ENCODE data around the gene HIP1. TPM values are rescaled to one million over a fixed set of nuclear protein-coding genes. Genes with fewer than 3 reads are reported as not detected.
"Not testable (repeated sequence)": the region's sequence is repeated elsewhere in the genome, so short reads cannot be mapped to it uniquely, and the experiment has no call there.

Gene HIP1
- 1 to 10 TPM; 2.1 to 2.3 TPM for total RNA-seq

DNA sequence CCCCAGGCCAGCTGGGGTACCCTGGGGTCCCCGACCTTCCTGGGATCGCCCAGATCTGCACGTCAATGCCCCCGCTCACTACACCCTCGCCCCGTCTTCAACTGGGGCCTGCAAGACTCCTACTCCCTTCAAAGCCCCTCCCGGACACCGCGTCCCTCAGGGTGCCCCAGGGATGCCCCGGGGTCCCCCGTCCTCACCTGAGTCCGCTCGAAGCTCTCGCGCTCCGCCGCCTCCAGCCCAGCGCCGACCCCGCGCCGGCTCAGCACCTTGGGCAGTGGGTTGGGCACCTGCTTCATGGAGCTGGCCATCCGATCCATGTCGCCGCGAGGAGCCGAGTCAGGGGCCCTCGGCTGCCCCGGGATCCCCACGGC is at the start of gene HIP1:
Gene HIP1, minus strand, starts transcription at position 338 of the 371 bp plus-strand sequence. Its CDS starts 21 bp downstream, at position 317.
- Mint-ChIP-seq H3K4me1 (ENCODE audit: low read depth) (peaks cover 14% of the 10 kb centered on the region), H3K9me3 (no peaks in the 10 kb centered on the region), H3K27ac (peak within 1 kb of the TSS; percentile 81), H3K36me3 (ENCODE audit: low read depth) (no peaks in the 10 kb centered on the region), H3K4me3 (peak within 1 kb of the TSS; percentile 92), H3K27me3 (ENCODE audit: low read depth) (peaks cover 10% of the 10 kb centered on the region)
- intact Hi-C loops (cut with micrococcal nuclease) = loop anchor here (2.0 to 10.0 kb wide), 7 partner anchors 38 to 664 kb away; partner anchors contain the start of genes POR, RCC1L, STYXL1 and TMEM120A
- no peak for DNase-seq
- CTCF ChIA-PET = interaction anchor here (1.4 kb wide), 1 partner anchor 23 kb away, joined by 8 read pairs; no protein-coding TSS in a partner anchor

GRCh38 chr7:75788154-75788847 is 49.6 kb upstream of the HIP1 start:
- intact Hi-C loops (cut with micrococcal nuclease); H3K27ac Mint-ChIP-seq; H3K4me1 Mint-ChIP-seq (ENCODE audit: low read depth); H3K9me3 Mint-ChIP-seq; H3K36me3 Mint-ChIP-seq (ENCODE audit: low read depth); H3K4me3 Mint-ChIP-seq; DNase-seq; H3K27me3 Mint-ChIP-seq (ENCODE audit: low read depth): not testable (repeated sequence)
- CTCF ChIA-PET = interaction anchor here (0.7 kb wide), 1 partner anchor 137 kb away, joined by 3 read pairs; no protein-coding TSS in a partner anchor

DNA sequence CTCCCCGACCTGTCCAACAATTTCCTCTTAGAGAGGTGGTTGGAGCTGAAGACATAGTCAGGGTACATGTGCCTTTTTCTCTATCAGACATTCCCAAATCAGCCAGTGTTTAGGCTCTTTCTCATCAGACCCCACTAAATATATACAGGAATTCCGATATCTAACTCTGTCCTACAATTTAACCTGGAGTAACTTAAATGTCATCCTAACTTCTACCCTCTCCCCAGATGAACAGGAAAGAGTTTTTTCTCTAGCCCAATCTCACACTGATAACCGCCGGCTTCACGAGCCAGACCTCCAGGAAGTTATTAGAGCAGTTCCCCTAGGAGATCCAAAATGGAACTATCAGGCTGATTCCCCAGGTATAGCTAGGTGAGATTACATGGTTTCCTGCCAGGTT is 44.3 kb upstream of the HIP1 start:
- CTCF ChIA-PET = interaction anchor here (0.6 kb wide), 1 partner anchor 149 kb away, joined by 4 read pairs; no protein-coding TSS in a partner anchor
- H3K27me3 Mint-ChIP-seq (ENCODE audit: low read depth) = peaks cover 18% of the 10 kb centered on the region
- H3K9me3 Mint-ChIP-seq; H3K4me3 Mint-ChIP-seq; H3K36me3 Mint-ChIP-seq (ENCODE audit: low read depth); DNase-seq; H3K27ac Mint-ChIP-seq; intact Hi-C loops (cut with micrococcal nuclease): not testable (repeated sequence)
- peaks cover 13% of the 10 kb centered on the region for H3K4me1 Mint-ChIP-seq (ENCODE audit: low read depth)

- DNase-seq; CTCF ChIA-PET; intact Hi-C loops (cut with micrococcal nuclease); H3K4me3 Mint-ChIP-seq; H3K9me3 Mint-ChIP-seq; H3K36me3 Mint-ChIP-seq (ENCODE audit: low read depth); H3K27ac Mint-ChIP-seq: not testable (repeated sequence)
- H3K4me1 Mint-ChIP-seq (ENCODE audit: low read depth) = peaks cover 29% of the 10 kb centered on the region
- peaks cover 18% of the 10 kb centered on the region for H3K27me3 Mint-ChIP-seq (ENCODE audit: low read depth)
Measured at GRCh38 chr7:75780647-75781273, 42.0 kb upstream of the HIP1 start.

- H3K27me3 Mint-ChIP-seq (ENCODE audit: low read depth) = peaks cover 18% of the 10 kb centered on the region
- H3K4me1 Mint-ChIP-seq (ENCODE audit: low read depth) = peaks cover 32% of the 10 kb centered on the region
Measured at GRCh38 chr7:75779516-75779915, 40.8 kb upstream of the HIP1 start.

DNA sequence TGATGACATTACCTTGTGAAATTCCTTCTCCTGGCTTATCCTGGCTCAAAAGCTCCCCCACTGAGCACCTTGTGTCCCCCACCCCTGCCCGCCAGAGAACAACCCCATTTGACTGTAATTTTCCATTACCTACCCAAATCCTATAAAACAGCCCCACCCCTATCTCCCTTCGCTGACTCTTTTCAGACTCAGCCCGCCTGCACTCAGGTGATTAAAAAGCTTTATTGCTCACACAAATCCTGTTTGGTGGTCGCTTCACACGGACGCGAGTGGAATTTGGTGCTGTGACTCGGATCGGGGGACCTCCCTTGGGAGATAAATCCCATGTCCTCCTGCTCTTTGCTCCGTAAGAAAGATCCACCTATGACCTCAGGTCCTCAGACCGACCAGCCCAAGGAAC is 40.3 kb upstream of the HIP1 start:
- H3K27ac Mint-ChIP-seq; CTCF ChIA-PET; H3K9me3 Mint-ChIP-seq; H3K36me3 Mint-ChIP-seq (ENCODE audit: low read depth); DNase-seq; H3K4me3 Mint-ChIP-seq; intact Hi-C loops (cut with micrococcal nuclease): not testable (repeated sequence)
- Mint-ChIP-seq H3K27me3 (ENCODE audit: low read depth) (peaks cover 18% of the 10 kb centered on the region), H3K4me1 (ENCODE audit: low read depth) (peaks cover 32% of the 10 kb centered on the region)

More at GRCh38 chr7:75779516-75779915, 40.8 kb upstream of the HIP1 start:
- H3K27ac Mint-ChIP-seq; H3K36me3 Mint-ChIP-seq (ENCODE audit: low read depth); CTCF ChIA-PET; DNase-seq; intact Hi-C loops (cut with micrococcal nuclease); H3K4me3 Mint-ChIP-seq; H3K9me3 Mint-ChIP-seq: not testable (repeated sequence)

GRCh38 chr7:75776295-75776971 is 37.7 kb upstream of the HIP1 start:
- peaks cover 32% of the 10 kb centered on the region for H3K4me1 Mint-ChIP-seq (ENCODE audit: low read depth)
- peak overlapping the region; percentile 81 for H3K27ac Mint-ChIP-seq
- DNase-seq = peak; percentile 81
- peaks cover 7% of the 10 kb centered on the region for H3K27me3 Mint-ChIP-seq (ENCODE audit: low read depth)
- intact Hi-C loops (cut with micrococcal nuclease) = loop anchor here (1.0 to 2.0 kb wide), 4 partner anchors 38 to 233 kb away; partner anchors contain the start of genes HIP1 and RHBDD2
- CTCF ChIA-PET = no interaction called here
- no peaks in the 10 kb centered on the region for H3K9me3 Mint-ChIP-seq
- H3K4me3 Mint-ChIP-seq = no peak overlapping the region
- H3K36me3 Mint-ChIP-seq (ENCODE audit: low read depth) = no peaks in the 10 kb centered on the region

- peaks cover 25% of the 10 kb centered on the region for H3K4me1 Mint-ChIP-seq (ENCODE audit: low read depth)
- intact Hi-C loops (cut with micrococcal nuclease); H3K27me3 Mint-ChIP-seq (ENCODE audit: low read depth); H3K4me3 Mint-ChIP-seq; H3K27ac Mint-ChIP-seq; DNase-seq; H3K36me3 Mint-ChIP-seq (ENCODE audit: low read depth); H3K9me3 Mint-ChIP-seq: not testable (repeated sequence)
- CTCF ChIA-PET = interaction anchor here (1.5 kb wide), 1 partner anchor 11 kb away, joined by 5 read pairs; no protein-coding TSS in a partner anchor
Measured at GRCh38 chr7:75773958-75774357, 35.2 kb upstream of the HIP1 start.

GRCh38 chr7:75772081-75773077 is 33.6 kb upstream of the HIP1 start, which contains the start of gene CCL26:
CCL26 (minus strand) TSS chr7:75772211; CDS start chr7:75772176, 35 bp downstream.
- intact Hi-C loops (cut with micrococcal nuclease) = no loop called here
- Mint-ChIP-seq H3K27me3 (ENCODE audit: low read depth) (no peaks in the 10 kb centered on the region), H3K36me3 (ENCODE audit: low read depth) (no peaks in the 10 kb centered on the region), H3K4me3 (no peak within 1 kb of the TSS), H3K27ac (no peak within 1 kb of the TSS), H3K4me1 (ENCODE audit: low read depth) (peaks cover 13% of the 10 kb centered on the region), H3K9me3 (no peaks in the 10 kb centered on the region)
- DNase-seq = no peak
- CTCF ChIA-PET = interaction anchor here (1.1 kb wide), 1 partner anchor 10 kb away, joined by 4 read pairs; no protein-coding TSS in a partner anchor

DNA sequence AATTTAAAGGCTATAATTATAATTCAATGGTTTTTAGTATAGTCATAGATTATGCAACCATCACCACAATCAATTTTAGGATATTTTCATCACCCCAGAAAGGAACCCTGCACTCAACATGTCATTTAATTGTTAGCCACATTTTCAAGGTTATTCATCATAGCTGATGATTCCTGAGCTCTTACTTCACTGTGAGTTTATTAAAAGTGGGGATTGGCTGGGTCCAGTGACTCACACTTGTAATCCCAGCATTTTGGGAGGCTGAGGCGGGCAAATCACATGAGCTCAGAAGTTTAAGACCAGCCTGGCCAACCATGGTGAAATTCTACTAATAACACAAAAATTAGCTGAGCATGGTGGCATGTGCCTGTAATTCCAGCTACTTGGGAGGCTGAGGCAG is 32.5 kb upstream of the HIP1 start:
- Mint-ChIP-seq H3K27me3 (ENCODE audit: low read depth) (no peaks in the 10 kb centered on the region), H3K27ac (no peak overlapping the region), H3K4me1 (ENCODE audit: low read depth) (peaks cover 3% of the 10 kb centered on the region), H3K4me3 (no peak overlapping the region), H3K36me3 (ENCODE audit: low read depth) (no peaks in the 10 kb centered on the region), H3K9me3 (no peaks in the 10 kb centered on the region)
- DNase-seq = no peak
- intact Hi-C loops (cut with micrococcal nuclease) = no loop called here
- CTCF ChIA-PET = interaction anchor here (1.1 kb wide), 1 partner anchor 9 kb away, joined by 4 read pairs; no protein-coding TSS in a partner anchor

DNA sequence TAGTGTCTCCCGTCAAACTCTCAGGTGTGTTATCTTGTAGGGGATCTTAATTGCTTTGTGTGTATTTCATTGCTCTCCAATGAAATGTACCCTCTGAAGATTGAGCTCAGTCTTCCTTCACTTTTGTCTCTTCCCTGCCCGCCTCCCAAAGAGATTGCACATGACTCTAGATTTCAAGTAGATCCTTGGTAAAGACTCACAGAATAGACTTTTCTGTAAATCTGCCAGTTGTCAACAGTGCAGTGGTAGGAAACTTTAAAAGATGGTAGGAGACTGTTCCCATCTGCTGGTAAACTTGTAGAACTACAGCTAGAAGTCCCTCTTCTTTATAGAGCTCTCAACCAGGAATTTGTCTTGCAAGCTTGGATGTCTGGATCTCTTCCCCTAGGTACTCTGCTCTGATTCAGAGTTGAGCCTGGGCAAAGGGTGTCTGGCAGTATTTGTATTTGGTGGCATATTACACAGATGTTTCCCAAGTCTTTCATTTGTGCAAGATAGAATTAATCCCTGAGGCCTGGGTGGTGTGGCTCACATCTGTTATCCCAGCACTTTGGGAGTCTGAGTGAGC is 23.7 kb upstream of the HIP1 start:
- Mint-ChIP-seq H3K4me1 (ENCODE audit: low read depth) (no peaks in the 10 kb centered on the region), H3K36me3 (ENCODE audit: low read depth) (no peaks in the 10 kb centered on the region), H3K27me3 (ENCODE audit: low read depth) (no peaks in the 10 kb centered on the region), H3K4me3 (no peak overlapping the region), H3K9me3 (no peaks in the 10 kb centered on the region), H3K27ac (no peak overlapping the region)
- DNase-seq = no peak
- CTCF ChIA-PET = interaction anchor here (0.6 to 2.2 kb wide), 8 partner anchors 8 to 394 kb away, joined by 3 to 8 read pairs (median 6); partner anchors contain the start of gene HIP1
- intact Hi-C loops (cut with micrococcal nuclease) = loop anchor here (5.0 kb wide), 2 partner anchors 120 to 310 kb away; no protein-coding TSS in a partner anchor
